Central memory CD8-positive, alpha-beta T cell (primary cell): Measurements from ENCODE around the gene STK32B.

Experiments used
- ATAC-seq: fragments of 150-1000 bp; cut with Tn5 transposase; replicated peaks from 2 replicates; pipeline ENCODE4 v1.10.0; 2022; ENCODE audit warnings: mild to moderate bottlenecking, moderate FRiP score, moderate number of reproducible peaks; ENCODE audit not compliant: poor library complexity, severe bottlenecking; ENCODE audit errors: extremely low read depth
- DNase-seq, 2 donors: peaks; one replicate each; pipeline ENCODE4 v3.0.0; 2021; ENCODE audit warnings: low spot score in 2 of 2
- H3K27ac Mint-ChIP-seq: one replicate; pipeline ENCODE4 v1.8.0; 2022; ENCODE audit warnings: low read depth, mild to moderate bottlenecking, moderate library complexity, mixed read lengths
- H3K27me3 Mint-ChIP-seq: one replicate; pipeline ENCODE4 v1.8.0; 2022; ENCODE audit warnings: mixed read lengths
- H3K36me3 Mint-ChIP-seq: one replicate; pipeline ENCODE4 v1.8.0; 2022; ENCODE audit warnings: mild to moderate bottlenecking, moderate library complexity, mixed read lengths; ENCODE audit not compliant: insufficient read depth
- H3K4me1 Mint-ChIP-seq: one replicate; pipeline ENCODE4 v1.8.0; 2022; ENCODE audit warnings: mixed read lengths
- H3K4me3 Mint-ChIP-seq: one replicate; pipeline ENCODE4 v1.8.0; 2022; ENCODE audit warnings: mild to moderate bottlenecking, moderate library complexity, mixed read lengths
- H3K9me3 Mint-ChIP-seq: one replicate; pipeline ENCODE4 v1.8.0; 2022; ENCODE audit warnings: mixed read lengths

The STK32B gene

DNA sequence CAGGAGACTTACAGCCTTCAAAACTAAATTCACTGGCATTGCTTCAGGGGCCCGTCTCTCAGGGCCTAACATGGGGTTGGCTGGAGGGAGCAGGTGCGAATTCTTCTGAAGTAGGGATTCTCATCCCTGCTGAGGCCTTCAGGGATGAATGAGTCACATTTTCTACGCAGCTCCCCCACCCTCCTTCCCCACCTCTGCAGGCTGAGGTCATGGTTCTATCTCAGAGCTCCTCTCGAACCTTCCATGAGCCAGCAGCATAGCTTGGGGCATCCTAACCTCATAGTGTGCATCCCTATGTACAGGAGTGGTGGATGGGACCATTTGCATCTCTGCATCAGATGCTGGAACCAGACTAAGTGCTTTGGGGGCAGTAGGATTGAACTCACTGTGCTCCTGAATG is 347.8 kb downstream of the STK32B start:
- no peak for ATAC-seq
- Mint-ChIP-seq H3K27ac (no peak overlapping the region), H3K36me3 (no peaks in the 10 kb centered on the region), H3K9me3 (peaks cover 10% of the 10 kb centered on the region), H3K4me1 (no peaks in the 10 kb centered on the region), H3K27me3 (peaks cover 22% of the 10 kb centered on the region), H3K4me3 (no peak overlapping the region)
- no peak for DNase-seq

DNA sequence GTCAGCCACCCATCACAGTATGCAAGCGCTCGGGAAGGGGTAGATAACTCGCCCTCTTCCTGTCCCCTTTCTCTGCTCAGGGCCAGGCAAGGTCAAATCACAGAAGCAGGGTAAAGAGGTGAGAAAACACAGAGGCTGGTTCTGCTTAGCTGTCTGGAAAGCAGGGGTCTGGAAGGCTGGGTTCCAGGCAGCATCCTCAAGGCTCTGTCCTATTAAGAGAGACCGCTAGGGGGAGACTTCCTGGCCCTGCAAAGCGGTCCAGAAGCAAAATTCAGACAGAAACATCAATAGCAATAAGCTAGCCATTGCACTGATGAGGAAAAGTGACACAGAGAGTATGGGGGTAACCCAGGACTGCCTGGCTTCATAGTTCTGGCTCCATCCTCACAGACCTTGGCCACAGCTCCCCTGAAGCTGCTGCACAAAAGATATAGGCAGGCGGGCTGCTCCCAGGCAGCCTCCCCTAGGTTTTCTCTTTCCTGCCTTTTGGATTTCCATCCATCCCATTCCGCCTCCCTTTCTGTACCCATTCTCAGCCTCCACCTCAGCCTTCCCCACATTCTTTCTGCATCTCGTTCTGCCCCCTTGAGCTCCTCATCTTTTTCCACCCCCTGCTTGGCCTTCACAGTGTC is 348.6 kb downstream of the STK32B start:
- Mint-ChIP-seq H3K4me1 (no peaks in the 10 kb centered on the region), H3K4me3 (no peak overlapping the region), H3K9me3 (peaks cover 10% of the 10 kb centered on the region), H3K27ac (no peak overlapping the region), H3K36me3 (no peaks in the 10 kb centered on the region), H3K27me3 (peaks cover 22% of the 10 kb centered on the region)
- DNase-seq = no peak
- no peak for ATAC-seq

DNA sequence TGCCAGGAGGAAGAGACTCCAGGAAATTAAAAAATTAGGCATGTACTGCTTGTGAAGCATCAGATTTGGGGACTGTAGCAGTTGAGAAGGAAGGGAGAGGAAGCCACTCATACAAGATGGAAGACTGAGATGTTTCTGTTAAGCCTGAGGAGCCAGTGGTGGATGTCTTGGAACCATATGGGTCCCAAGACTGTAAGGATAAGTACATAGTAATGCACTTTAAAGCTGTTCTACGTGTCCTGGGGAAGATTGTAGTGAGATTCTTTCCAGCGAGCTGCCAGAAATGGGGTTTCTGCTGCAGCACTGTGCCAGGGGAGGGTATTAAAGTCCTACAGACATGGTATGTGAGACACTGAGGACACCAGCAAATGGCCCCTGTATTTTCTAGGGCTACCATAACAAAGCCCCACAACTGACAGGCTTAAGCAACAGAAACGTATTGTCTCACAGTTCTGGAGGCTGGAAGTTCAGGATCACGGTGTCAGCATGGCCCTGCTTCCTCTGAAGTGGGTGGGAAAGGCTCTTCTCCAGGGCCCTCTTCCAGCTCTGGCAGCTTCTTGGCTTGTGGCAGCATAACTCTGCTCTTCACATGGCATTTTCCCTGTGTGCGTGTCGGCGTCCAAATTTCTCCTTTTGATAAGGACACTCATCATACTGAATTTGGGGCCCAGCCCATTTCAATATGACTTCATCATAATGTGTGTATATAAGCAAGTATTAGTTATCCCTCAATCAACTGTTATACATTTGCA is 352.6 kb downstream of the STK32B start:
- Mint-ChIP-seq H3K9me3 (peaks cover 28% of the 10 kb centered on the region), H3K4me3 (no peak overlapping the region), H3K27me3 (peaks cover 22% of the 10 kb centered on the region), H3K27ac (no peak overlapping the region), H3K4me1 (no peaks in the 10 kb centered on the region), H3K36me3 (no peaks in the 10 kb centered on the region)
- ATAC-seq = no peak
- no peak for DNase-seq

DNA sequence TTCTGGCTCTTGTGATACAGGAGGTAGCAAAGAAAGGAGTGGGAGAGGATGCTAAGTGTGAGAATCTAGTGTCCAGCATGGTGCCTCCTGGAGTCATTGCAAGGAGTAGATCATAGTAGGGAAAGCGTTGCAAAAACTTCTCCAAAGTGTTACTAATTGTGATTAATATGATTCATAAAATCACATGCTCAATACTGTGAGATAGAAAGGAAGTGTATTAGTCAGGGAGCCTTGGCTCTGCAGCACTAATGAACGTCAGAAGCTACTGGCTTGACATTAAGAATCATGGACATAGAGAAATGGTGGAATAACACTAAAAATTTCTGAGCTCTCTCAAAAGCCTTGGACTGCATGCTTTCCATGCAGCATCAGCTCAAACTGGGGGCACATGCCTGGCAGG is 358.0 kb downstream of the STK32B start:
- DNase-seq (no peak), ATAC-seq (no peak)
- H3K9me3 Mint-ChIP-seq = peaks cover 17% of the 10 kb centered on the region
- no peaks in the 10 kb centered on the region for H3K36me3 Mint-ChIP-seq
- H3K4me3 Mint-ChIP-seq = no peak overlapping the region
- no peaks in the 10 kb centered on the region for H3K4me1 Mint-ChIP-seq
- no peak overlapping the region for H3K27ac Mint-ChIP-seq
- peaks cover 6% of the 10 kb centered on the region for H3K27me3 Mint-ChIP-seq

DNA sequence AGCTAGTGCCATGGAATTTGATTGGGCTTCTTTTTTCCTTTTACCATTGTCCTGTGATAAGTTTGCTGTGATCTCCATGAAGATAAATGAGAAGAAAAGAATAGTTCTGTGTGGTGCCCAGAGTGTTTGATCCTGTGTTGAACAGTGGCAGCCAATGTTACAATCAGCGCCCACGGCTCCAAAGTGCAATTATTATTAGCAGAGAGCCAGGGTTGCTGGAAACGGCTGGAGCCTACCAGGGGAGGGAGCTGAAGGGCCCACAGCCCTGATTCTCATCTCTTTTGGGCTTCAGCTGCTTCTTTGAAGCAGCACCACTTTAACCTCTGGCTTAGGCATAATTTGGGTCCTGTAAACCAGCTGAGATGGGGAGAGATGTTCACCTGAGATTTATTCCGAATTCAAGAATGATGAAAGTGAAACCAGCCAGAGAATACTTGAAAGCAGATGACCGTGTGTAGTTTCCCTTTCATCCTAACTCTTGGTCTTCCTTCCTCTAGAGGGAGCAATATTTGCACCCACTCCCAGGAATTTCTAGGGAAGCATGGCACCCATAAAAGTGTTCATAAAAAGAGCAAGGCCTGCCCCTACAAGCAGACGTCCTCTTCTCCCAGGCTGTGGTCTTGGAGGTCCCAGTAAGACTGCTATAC is 358.8 kb downstream of the STK32B start:
- Mint-ChIP-seq H3K27ac (no peak overlapping the region), H3K9me3 (peaks cover 17% of the 10 kb centered on the region), H3K36me3 (no peaks in the 10 kb centered on the region), H3K4me1 (no peaks in the 10 kb centered on the region), H3K27me3 (peaks cover 6% of the 10 kb centered on the region), H3K4me3 (no peak overlapping the region)
- ATAC-seq = no peak
- no peak for DNase-seq

DNA sequence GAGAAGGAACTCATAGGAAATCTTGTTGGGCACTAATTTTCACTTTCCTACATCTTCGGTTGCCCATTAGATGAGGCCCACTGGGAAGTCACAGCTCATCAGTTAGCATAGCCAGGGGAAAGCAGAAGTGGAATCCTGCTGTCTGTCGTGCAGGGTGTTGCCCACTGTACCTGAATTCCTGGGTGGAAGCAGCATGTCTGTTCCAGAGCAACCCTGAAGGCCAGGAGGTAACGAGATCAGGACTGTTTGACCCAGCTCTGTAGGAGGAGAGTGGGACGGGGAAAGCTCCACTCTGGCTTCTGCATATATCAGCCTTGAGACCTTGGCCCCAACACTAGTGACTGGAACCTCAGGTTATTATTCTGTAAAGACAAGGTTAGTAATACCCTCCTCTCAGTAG is 361.0 kb downstream of the STK32B start:
- Mint-ChIP-seq H3K27me3 (peaks cover 12% of the 10 kb centered on the region), H3K4me1 (no peaks in the 10 kb centered on the region), H3K9me3 (peaks cover 7% of the 10 kb centered on the region), H3K27ac (no peak overlapping the region), H3K4me3 (no peak overlapping the region), H3K36me3 (no peaks in the 10 kb centered on the region)
- ATAC-seq = no peak
- DNase-seq = no peak

DNA sequence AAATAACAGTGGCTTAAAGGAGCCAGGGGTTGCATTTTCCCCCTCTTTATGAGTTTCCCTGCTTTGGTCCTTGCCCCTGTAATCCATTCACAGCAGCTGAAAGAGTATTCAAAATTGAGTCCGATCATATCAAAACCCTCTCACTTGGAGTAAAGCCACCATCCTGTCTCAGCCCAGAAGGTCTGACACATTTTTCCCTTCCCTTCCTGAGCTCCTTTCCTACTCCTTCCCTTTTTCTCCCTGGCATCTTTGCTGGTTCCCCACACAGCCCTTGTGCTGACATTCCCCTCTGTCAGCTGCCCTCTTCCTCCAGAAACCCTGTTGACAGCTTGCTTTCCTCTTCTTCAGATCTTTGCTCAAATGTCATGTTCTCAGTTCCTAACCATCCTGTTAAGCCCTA is 361.5 kb downstream of the STK32B start:
- H3K36me3 Mint-ChIP-seq = no peaks in the 10 kb centered on the region
- H3K27ac Mint-ChIP-seq = no peak overlapping the region
- no peaks in the 10 kb centered on the region for H3K4me1 Mint-ChIP-seq
- peaks cover 17% of the 10 kb centered on the region for H3K27me3 Mint-ChIP-seq
- peaks cover 7% of the 10 kb centered on the region for H3K9me3 Mint-ChIP-seq
- DNase-seq (no peak), ATAC-seq (no peak)
- H3K4me3 Mint-ChIP-seq = no peak overlapping the region

DNA sequence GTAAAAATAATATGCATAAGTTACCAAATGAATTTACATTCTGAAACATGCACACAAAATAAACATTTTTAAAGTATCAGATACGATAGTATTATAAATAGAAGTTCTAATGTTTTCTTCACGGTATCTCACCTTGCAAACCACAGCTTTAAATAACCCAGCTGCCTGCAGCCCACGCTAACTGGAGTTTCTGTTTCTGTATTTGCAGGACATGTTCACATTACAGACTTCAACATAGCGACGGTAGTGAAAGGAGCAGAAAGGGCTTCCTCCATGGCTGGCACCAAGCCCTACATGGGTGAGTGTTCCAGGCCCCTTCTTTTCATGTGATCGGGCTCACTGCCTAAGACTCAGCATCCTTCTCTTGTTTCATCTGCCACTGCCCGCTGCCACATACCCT is 365.4 kb downstream of the STK32B start:
- ATAC-seq = no peak

DNA sequence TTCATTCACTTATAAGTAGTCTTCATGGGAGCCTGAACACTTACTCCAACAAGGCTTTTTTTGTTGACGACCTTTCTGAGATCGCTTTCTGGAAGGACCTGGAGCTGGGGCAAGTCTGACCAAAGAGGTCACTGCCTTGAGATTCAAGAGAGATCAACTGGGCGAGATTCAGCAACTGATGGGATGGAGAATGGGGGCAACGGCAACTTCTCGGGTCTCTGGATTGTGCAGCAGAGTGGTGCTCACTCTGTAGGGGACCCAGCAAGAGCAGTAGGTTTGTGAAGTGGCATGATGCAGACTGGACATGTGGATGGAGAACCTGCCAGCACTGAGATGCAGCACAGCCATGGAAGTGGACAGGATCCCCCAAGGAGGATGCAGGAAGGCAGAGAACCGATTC is 369.0 kb downstream of the STK32B start:
- Mint-ChIP-seq H3K4me3 (no peak overlapping the region), H3K27me3 (peaks cover 61% of the 10 kb centered on the region), H3K9me3 (peaks cover 13% of the 10 kb centered on the region), H3K27ac (no peak overlapping the region), H3K4me1 (no peaks in the 10 kb centered on the region), H3K36me3 (no peaks in the 10 kb centered on the region)
- no peak for DNase-seq
- no peak for ATAC-seq

More for the DNA sequence above, 365.4 kb downstream of the STK32B start:
- DNase-seq = no peak
- Mint-ChIP-seq H3K27ac (no peak overlapping the region), H3K4me1 (no peaks in the 10 kb centered on the region), H3K4me3 (no peak overlapping the region), H3K9me3 (peaks cover 13% of the 10 kb centered on the region), H3K27me3 (peaks cover 47% of the 10 kb centered on the region), H3K36me3 (no peaks in the 10 kb centered on the region)

DNA sequence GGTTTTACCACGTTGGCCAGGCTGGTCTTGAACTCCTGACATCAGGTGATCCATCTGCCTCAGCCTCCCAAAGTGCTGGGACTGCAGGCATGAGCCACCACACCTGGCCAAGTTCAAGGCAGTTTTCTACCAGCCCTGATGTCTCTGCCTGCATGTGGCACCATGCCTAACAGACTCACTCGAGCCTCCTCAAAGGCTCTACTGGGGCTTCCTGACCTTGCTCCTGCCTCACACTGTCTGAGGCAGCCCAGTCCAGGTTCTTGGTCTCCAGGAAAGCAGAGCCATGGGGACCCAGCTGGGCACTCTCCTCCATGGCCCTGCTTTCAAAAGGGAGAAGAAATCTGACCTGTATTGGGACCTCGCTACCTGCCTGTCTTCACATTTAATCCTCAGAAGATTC is 370.1 kb downstream of the STK32B start:
- ATAC-seq (no peak), DNase-seq (no peak)
- Mint-ChIP-seq H3K27me3 (peaks cover 61% of the 10 kb centered on the region), H3K4me1 (no peaks in the 10 kb centered on the region), H3K36me3 (no peaks in the 10 kb centered on the region), H3K4me3 (no peak overlapping the region), H3K27ac (no peak overlapping the region), H3K9me3 (peaks cover 13% of the 10 kb centered on the region)

DNA sequence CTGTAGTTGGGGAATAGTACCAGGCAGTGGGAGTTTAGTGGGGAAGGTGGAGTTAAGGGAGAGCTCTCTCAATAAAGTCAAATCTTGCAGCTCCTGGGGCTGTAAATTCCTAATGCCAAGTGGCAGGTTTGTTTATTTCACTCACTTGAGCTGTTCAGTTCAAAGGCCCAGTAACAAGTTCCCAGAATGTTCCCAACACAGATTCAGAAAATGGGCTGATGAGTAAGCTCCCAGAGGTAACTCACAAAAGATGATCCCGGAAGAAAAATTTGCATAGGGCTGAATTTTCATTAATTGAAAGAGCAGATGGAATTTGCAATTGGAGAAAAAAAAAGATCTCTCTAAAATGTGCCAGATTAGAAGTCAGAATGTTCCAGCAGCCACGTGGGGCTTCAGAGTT is 370.9 kb downstream of the STK32B start:
- Mint-ChIP-seq H3K27me3 (peaks cover 56% of the 10 kb centered on the region), H3K4me3 (no peak overlapping the region), H3K4me1 (no peaks in the 10 kb centered on the region), H3K36me3 (no peaks in the 10 kb centered on the region), H3K27ac (no peak overlapping the region), H3K9me3 (peaks cover 10% of the 10 kb centered on the region)
- ATAC-seq (no peak), DNase-seq (no peak)

DNA sequence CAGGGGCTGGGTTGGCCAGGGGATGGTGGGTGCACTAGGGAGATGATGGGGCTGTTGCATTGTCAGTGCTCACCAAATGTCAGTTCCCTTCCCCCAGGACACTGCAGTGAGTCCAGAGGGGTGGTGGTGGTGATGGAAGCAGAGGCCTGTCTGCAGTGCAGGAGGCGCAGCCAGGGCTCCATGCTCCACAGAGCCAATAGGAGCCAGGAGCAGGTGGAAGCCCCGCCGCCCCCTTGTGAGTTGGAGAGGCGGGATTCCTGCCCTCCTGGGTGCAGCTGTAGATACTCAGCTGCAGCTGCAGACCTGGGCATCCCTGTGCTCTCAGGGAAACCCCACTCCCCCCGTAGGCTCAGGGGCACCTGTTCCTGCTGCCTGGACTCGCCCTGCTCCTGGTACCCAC is 372.4 kb downstream of the STK32B start:
- H3K36me3 Mint-ChIP-seq = no peaks in the 10 kb centered on the region
- ATAC-seq = no peak
- H3K4me3 Mint-ChIP-seq = no peak overlapping the region
- H3K27ac Mint-ChIP-seq = no peak overlapping the region
- H3K27me3 Mint-ChIP-seq = peaks cover 41% of the 10 kb centered on the region
- DNase-seq = no peak
- no peaks in the 10 kb centered on the region for H3K9me3 Mint-ChIP-seq
- H3K4me1 Mint-ChIP-seq = no peaks in the 10 kb centered on the region

DNA sequence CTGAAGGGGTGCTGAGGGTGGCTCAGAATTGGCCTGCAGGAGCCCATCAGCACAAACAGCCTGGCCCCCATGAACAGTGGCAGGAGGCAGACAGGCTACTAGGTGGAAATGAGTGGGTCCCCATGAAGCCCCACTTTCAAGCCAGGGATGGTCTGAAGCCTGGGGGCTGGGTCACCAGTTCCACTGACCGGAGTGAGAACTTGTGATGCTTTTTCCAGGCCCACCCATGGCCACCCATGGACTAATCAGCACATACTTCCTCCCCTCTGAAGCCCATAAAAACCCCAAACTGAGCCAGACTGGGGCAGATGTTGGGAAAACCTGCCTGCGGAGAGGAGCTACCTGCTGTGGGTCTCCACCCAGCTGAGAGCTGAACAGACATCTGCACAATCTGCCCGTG is 372.9 kb downstream of the STK32B start:
- H3K27me3 Mint-ChIP-seq = peaks cover 36% of the 10 kb centered on the region
- H3K27ac Mint-ChIP-seq = no peak overlapping the region
- no peaks in the 10 kb centered on the region for H3K4me1 Mint-ChIP-seq
- H3K9me3 Mint-ChIP-seq = no peaks in the 10 kb centered on the region
- no peak for DNase-seq
- ATAC-seq = no peak
- H3K4me3 Mint-ChIP-seq = no peak overlapping the region
- H3K36me3 Mint-ChIP-seq = no peaks in the 10 kb centered on the region
